Osteoblast (primary cell): ENCODE data around the gene DCAF8L2. TPM values are rescaled to one million over a fixed set of nuclear protein-coding genes. Genes with fewer than 3 reads are reported as not detected.

Source experiments
- DNase-seq: peaks from one replicate; pipeline ENCODE4 v3.0.0; 2011; ENCODE audit warnings: low spot score, mixed read lengths; ENCODE audit not compliant: insufficient read length; ENCODE audit errors: missing footprints
- H2AFZ ChIP-seq: 2 replicates; pipeline ENCODE4 v1.6.0; 2011; ENCODE audit warnings: mild to moderate bottlenecking, low read length
- H3K27ac ChIP-seq: 2 replicates; pipeline ENCODE4 v1.5.1; 2011; ENCODE audit warnings: mild to moderate bottlenecking, low read depth, low read length, moderate library complexity
- H3K27me3 ChIP-seq: 2 replicates; pipeline ENCODE4 v1.6.0; 2012; ENCODE audit warnings: mild to moderate bottlenecking, control low read depth, inconsistent platforms, low read length, moderate library complexity; ENCODE audit not compliant: insufficient read depth
- H3K36me3 ChIP-seq: 2 replicates; pipeline ENCODE4 v1.5.1; 2011; ENCODE audit warnings: mild to moderate bottlenecking, low read length, control low read depth, moderate library complexity; ENCODE audit not compliant: insufficient read depth
- H3K4me1 ChIP-seq: 2 replicates; pipeline ENCODE4 v1.5.1; 2011; ENCODE audit warnings: mild to moderate bottlenecking, low read length, control low read depth, moderate library complexity; ENCODE audit not compliant: insufficient read depth
- H3K4me2 ChIP-seq: 2 replicates; pipeline ENCODE4 v1.6.0; 2011; ENCODE audit warnings: mild to moderate bottlenecking, low read length; ENCODE audit not compliant: insufficient read depth
- H3K4me3 ChIP-seq: fragments of 200-600 bp; sonication (generic); 3 replicates; pipeline ENCODE4 v1.5.1; 2012; ENCODE audit warnings: mild to moderate bottlenecking, low read length, inconsistent platforms; ENCODE audit not compliant: insufficient read depth
- H3K79me2 ChIP-seq: 2 replicates; pipeline ENCODE4 v1.6.0; 2012; ENCODE audit warnings: mild to moderate bottlenecking, low read length, control low read depth, inconsistent platforms; ENCODE audit not compliant: insufficient read depth
- H3K9me3 ChIP-seq: 2 replicates; pipeline ENCODE4 v1.5.1; 2011; ENCODE audit warnings: low read depth, low read length, control low read depth
- H4K20me1 ChIP-seq: 2 replicates; pipeline ENCODE4 v1.6.0; 2012; ENCODE audit warnings: mild to moderate bottlenecking, low read length, control low read depth; ENCODE audit not compliant: insufficient read depth
- total RNA-seq: library from RNA; depleted of rRNA; stranded (reverse); fragments of >200 nt; gene quantifications from 2 replicates; pipeline ENCODE4 v1.2.3, GENCODE V29; 2012
- TF ChIP-seq, protein P1 (sequence below): IDR thresholded peaks from 2 replicates; pipeline ENCODE4 v1.5.1; 2011; ENCODE audit warnings: mild to moderate bottlenecking, low read depth, low read length, moderate library complexity; ENCODE audit errors: extremely low read depth

The DCAF8L2 gene
- total RNA-seq, 1 donor = not detected

DNA sequence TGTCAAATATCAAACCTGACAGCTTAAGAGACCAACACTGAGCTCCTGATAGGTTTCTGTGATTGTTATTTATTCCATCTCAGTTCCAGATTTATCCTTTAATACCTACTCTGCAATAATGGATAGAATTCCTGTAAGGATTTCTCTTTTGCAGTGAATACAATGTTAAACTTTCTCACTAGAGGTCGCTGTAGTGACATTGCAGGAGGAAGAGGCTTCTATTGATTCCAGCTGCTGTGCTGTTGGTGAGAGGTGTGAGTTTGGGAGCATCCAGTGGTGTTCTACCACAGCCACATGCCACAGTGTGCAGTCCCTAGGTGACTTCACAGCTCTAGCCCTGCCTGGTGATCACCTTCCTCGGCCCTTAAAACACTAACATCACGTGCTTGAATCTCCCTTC is 34.6 kb upstream of the DCAF8L2 start:
- Histone ChIP-seq H3K4me2 (no peak overlapping the region), H4K20me1 (no peaks in the 10 kb centered on the region), H3K79me2 (no peaks in the 10 kb centered on the region), H3K27me3 (no peaks in the 10 kb centered on the region), H3K27ac (no peak overlapping the region), H3K4me3 (no peak overlapping the region), H3K4me1 (no peaks in the 10 kb centered on the region), H2AFZ (no peak overlapping the region), H3K36me3 (no peaks in the 10 kb centered on the region), H3K9me3 (no peaks in the 10 kb centered on the region)
- DNase-seq = no peak
- TF ChIP-seq, protein P1, sequence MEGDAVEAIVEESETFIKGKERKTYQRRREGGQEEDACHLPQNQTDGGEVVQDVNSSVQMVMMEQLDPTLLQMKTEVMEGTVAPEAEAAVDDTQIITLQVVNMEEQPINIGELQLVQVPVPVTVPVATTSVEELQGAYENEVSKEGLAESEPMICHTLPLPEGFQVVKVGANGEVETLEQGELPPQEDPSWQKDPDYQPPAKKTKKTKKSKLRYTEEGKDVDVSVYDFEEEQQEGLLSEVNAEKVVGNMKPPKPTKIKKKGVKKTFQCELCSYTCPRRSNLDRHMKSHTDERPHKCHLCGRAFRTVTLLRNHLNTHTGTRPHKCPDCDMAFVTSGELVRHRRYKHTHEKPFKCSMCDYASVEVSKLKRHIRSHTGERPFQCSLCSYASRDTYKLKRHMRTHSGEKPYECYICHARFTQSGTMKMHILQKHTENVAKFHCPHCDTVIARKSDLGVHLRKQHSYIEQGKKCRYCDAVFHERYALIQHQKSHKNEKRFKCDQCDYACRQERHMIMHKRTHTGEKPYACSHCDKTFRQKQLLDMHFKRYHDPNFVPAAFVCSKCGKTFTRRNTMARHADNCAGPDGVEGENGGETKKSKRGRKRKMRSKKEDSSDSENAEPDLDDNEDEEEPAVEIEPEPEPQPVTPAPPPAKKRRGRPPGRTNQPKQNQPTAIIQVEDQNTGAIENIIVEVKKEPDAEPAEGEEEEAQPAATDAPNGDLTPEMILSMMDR = no peak

DNA sequence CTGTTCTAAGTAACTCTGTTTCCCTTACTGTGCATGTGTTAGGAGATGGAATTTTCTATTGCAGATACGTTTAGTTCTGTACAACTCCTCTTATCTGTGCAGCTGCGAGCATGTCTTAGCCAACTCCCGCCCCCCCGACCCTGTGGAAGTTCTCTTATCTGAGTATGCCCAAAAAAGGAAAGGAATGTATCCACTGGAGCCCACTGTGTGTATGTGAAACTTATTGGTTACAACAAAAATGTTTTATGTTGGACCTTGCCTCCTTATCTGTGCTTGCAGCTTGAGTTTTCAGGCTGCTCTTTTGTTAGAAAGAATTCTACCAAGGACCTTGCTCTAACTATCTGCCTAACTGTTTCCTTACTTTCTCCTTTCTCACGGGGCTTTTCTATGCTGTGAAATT is 24.2 kb upstream of the DCAF8L2 start:
- no peaks in the 10 kb centered on the region for H3K27me3 ChIP-seq
- H3K9me3 ChIP-seq = no peaks in the 10 kb centered on the region
- H3K4me3 ChIP-seq = no peak overlapping the region
- H4K20me1 ChIP-seq = no peaks in the 10 kb centered on the region
- TF ChIP-seq, protein P1 = no peak
- DNase-seq = no peak
- no peak overlapping the region for H3K27ac ChIP-seq
- H2AFZ ChIP-seq = no peak overlapping the region
- no peaks in the 10 kb centered on the region for H3K36me3 ChIP-seq
- H3K79me2 ChIP-seq = no peaks in the 10 kb centered on the region
- no peaks in the 10 kb centered on the region for H3K4me1 ChIP-seq
- H3K4me2 ChIP-seq = no peak overlapping the region

DNA sequence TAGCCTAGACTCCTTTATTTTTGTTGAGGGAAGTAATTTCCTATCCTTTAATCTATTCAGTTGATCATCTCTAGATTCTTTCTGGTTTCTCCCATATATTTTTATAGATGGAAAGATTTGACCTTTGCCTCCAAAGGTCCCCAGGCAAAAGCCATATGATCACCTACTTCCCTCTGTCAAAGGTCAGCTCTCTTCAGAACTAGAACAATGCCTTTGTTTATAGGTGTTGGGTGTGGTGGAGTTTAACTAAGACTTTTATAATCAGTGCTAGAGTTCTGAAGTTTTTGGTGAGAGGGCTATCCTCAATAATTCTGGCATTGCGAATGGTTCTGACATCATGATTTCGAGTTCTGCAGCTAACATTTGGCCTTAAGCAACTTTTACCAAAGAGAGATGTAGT is 19.0 kb upstream of the DCAF8L2 start:
- no peaks in the 10 kb centered on the region for H3K4me1 ChIP-seq
- H3K9me3 ChIP-seq = no peaks in the 10 kb centered on the region
- no peak overlapping the region for H3K4me2 ChIP-seq
- no peak for DNase-seq
- no peaks in the 10 kb centered on the region for H3K36me3 ChIP-seq
- TF ChIP-seq, protein P1 = no peak
- no peak overlapping the region for H2AFZ ChIP-seq
- H3K27ac ChIP-seq = no peak overlapping the region
- no peaks in the 10 kb centered on the region for H3K27me3 ChIP-seq
- no peaks in the 10 kb centered on the region for H3K79me2 ChIP-seq
- no peaks in the 10 kb centered on the region for H4K20me1 ChIP-seq
- H3K4me3 ChIP-seq = no peak overlapping the region

DNA sequence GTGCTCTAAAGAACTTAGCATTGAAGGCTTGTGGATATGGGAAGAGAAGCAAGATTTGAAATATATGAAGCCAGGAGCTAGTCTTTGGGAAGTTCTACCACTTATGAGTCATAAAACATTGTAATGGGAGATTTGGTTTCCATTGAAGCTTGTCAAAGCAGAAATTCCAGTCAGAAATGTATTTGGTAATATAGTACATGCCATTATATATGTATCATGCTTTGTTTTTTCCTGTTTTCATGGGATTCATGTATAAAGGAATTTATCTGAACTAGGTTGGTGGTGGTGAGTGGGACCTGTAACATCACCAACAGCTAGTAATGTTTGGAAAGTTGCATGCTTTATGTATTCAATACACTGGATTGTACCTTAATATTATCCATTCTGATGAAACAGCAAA is 14.6 kb upstream of the DCAF8L2 start:
- no peaks in the 10 kb centered on the region for H3K27me3 ChIP-seq
- H3K79me2 ChIP-seq = no peaks in the 10 kb centered on the region
- H3K4me3 ChIP-seq = no peak overlapping the region
- TF ChIP-seq, protein P1 = no peak
- H3K4me2 ChIP-seq = no peak overlapping the region
- no peaks in the 10 kb centered on the region for H3K4me1 ChIP-seq
- no peak overlapping the region for H2AFZ ChIP-seq
- H3K27ac ChIP-seq = no peak overlapping the region
- no peaks in the 10 kb centered on the region for H4K20me1 ChIP-seq
- H3K36me3 ChIP-seq = no peaks in the 10 kb centered on the region
- DNase-seq = no peak
- no peaks in the 10 kb centered on the region for H3K9me3 ChIP-seq
